Peyer's patch (tissue), 4 donors: Measurements from ENCODE around the gene OBP2B. TPM values are rescaled to one million over a fixed set of nuclear protein-coding genes. Genes with fewer than 3 reads are reported as not detected.

Source experiments
- DNase-seq, 3 donors: peaks; one replicate each; pipeline ENCODE4 v3.0.0-alpha.2; 2017 to 2019
- H3K27ac ChIP-seq, 4 donors: fragments of 200-600 bp; sonication (generic); one replicate each; pipeline ENCODE4 v1.5.1; 2016 to 2019
- H3K27me3 ChIP-seq, 2 donors: fragments of 200-600 bp; sonication (generic); one replicate each; pipeline ENCODE4 v1.5.1; 2019
- H3K36me3 ChIP-seq, 3 donors: fragments of 200-600 bp; sonication (generic); one replicate each; pipeline ENCODE4 v1.5.1; 2016 to 2019
- H3K4me1 ChIP-seq, 4 donors: fragments of 200-600 bp; sonication (generic); one replicate each; pipeline ENCODE4 v1.5.1; 2016 to 2019
- H3K4me3 ChIP-seq, 4 donors: fragments of 200-600 bp; sonication (generic); 1 replicate in 3 of 4; 2 replicates in 1 of 4; pipeline ENCODE4 v1.5.1; 2016 to 2019; ENCODE audit warnings: mild to moderate bottlenecking in 1 of 4
- H3K9me3 ChIP-seq, 4 donors: fragments of 200-600 bp; sonication (generic); one replicate each; pipeline ENCODE4 v1.5.1; 2016 to 2019; ENCODE audit warnings: mild to moderate bottlenecking in 1 of 4
- POLR2A ChIP-seq, 2 donors: fragments of 450-650 bp; IDR thresholded peaks; one replicate each; pipeline ENCODE4 v1.5.1; 2017; ENCODE audit warnings: antibody characterized with exemption in 2 of 2, mild to moderate bottlenecking in 2 of 2, moderate library complexity in 2 of 2
- total RNA-seq, 4 donors: library from RNA; depleted of rRNA; stranded (reverse); fragments of >200 nt; gene quantifications; one replicate each; pipeline ENCODE4 v1.1.0, GENCODE V29; 2016
- TF ChIP-seq, protein P1 (sequence below), 6 experiments: fragments of 450-650 bp in 4 of 6; fragments of 200-600 bp in 2 of 6; sonication (generic) in 1 of 6; IDR thresholded peaks; one replicate each; pipeline ENCODE4 v1.5.1; 2017 to 2019; ENCODE audit warnings: antibody characterized with exemption in 6 of 6, mild to moderate bottlenecking in 3 of 6, moderate library complexity in 1 of 6

OBP2B gene
- total RNA-seq, 4 donors from 2014 or later: not detected

DNA sequence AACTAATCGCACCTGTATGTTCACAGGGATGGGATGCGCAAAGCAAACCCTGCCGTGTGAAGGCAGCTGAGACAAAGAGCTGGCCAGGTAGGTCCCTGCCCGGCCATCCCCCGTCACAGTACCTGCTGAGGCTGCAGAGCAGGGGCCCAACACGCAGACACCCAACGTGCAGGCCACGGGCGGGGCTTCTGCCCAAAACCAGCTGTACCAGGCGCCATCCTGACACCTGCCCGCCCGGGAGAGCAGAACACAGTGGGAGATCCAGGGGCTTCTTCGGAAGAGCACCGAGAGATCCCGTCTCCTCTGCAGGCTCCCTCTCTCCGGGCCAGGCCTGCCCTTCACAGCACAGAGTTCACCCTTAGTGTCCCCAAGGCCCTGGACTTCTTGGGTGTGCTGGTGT, 37.5 kb upstream of the OBP2B start:
- DNase-seq: no peak
- TF ChIP-seq POLR2A (IDR thresholded peaks at IDR 0.05): no peak
- TF ChIP-seq, protein P1, sequence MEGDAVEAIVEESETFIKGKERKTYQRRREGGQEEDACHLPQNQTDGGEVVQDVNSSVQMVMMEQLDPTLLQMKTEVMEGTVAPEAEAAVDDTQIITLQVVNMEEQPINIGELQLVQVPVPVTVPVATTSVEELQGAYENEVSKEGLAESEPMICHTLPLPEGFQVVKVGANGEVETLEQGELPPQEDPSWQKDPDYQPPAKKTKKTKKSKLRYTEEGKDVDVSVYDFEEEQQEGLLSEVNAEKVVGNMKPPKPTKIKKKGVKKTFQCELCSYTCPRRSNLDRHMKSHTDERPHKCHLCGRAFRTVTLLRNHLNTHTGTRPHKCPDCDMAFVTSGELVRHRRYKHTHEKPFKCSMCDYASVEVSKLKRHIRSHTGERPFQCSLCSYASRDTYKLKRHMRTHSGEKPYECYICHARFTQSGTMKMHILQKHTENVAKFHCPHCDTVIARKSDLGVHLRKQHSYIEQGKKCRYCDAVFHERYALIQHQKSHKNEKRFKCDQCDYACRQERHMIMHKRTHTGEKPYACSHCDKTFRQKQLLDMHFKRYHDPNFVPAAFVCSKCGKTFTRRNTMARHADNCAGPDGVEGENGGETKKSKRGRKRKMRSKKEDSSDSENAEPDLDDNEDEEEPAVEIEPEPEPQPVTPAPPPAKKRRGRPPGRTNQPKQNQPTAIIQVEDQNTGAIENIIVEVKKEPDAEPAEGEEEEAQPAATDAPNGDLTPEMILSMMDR (IDR thresholded peaks at IDR 0.05): no peak

DNA sequence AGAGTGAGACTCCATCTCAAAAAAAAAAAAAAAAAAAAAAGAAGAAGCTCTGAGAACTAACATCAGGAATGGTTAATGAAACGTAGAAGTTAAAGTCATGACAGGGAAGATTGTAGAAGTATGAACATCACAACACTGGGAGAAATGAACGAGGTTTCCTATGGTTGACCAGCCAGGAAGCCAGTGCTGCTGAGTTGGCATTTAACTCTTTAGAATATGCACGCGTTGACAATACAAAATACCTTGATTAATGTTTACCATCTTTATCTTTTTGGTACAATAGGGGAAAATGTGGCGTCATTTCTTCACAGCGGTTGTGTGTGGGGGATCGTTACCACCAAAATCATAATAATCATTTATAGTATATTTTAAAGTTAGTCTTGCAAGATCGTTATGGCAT, 33.9 kb upstream of the OBP2B start:
- Histone ChIP-seq H3K27ac (no peak overlapping the region), H3K4me1 (peaks cover 0 to 17% (median 3%) of the 10 kb centered on the region in 4 donors), H3K4me3 (no peak overlapping the region), H3K9me3 (no peaks in the 10 kb centered on the region), H3K27me3 (no peaks in the 10 kb centered on the region), H3K36me3 (no peaks in the 10 kb centered on the region)
- DNase-seq: no peak
- TF ChIP-seq, protein P1 (IDR thresholded peaks at IDR 0.05): no peak
- TF ChIP-seq POLR2A (IDR thresholded peaks at IDR 0.05): no peak

More for the DNA sequence above, 37.5 kb upstream of the OBP2B start:
- H3K27ac ChIP-seq: no peak overlapping the region
- no peak overlapping the region for H3K4me3 ChIP-seq
- no peaks in the 10 kb centered on the region for H3K27me3 ChIP-seq
- H3K36me3 ChIP-seq: no peaks in the 10 kb centered on the region
- H3K4me1 ChIP-seq: peaks cover 0 to 12% (median 2%) of the 10 kb centered on the region in 4 donors
- no peaks in the 10 kb centered on the region for H3K9me3 ChIP-seq

GRCh38 chr9:133242241-133242640, 33.2 kb upstream of the OBP2B start:
- Histone ChIP-seq H3K27ac (no peak overlapping the region), H3K27me3 (no peaks in the 10 kb centered on the region), H3K36me3 (no peaks in the 10 kb centered on the region), H3K4me3 (no peak overlapping the region), H3K9me3 (no peaks in the 10 kb centered on the region), H3K4me1 (peaks cover 0 to 17% (median 3%) of the 10 kb centered on the region in 4 donors)
- TF ChIP-seq POLR2A (IDR thresholded peaks at IDR 0.05): no peak
- TF ChIP-seq, protein P1 (IDR thresholded peaks at IDR 0.05): no peak
- no peak for DNase-seq

DNA sequence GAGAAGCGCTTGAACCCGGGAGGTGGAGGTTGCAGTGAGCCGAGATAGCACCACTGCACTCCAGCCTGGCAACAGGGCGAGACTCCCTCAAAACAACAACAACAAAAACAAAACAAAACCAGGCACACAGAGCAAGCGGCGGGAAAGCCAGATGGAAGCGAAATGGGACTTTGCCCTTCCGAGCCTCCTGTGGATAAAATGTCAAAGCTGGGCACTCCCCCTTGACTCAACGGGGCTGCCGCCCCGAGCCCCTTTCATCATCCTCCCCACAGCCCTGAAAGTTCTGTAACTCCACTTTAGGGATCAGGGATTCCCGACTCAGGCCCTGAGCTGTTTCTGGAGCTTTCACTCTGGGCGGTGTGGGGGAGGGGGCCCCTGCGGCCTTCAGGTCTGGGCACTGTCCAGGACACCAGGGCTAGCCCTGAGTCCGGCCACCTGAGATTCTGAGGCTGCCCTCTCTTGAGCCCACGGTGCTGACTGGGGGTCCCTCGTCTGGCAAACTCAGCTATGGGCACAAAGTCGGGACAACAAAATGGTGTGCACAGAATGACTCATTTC, 30.6 kb upstream of the OBP2B start:
- DNase-seq: peak in 1 of 3 donors; percentile 70
- H3K27me3 ChIP-seq: no peaks in the 10 kb centered on the region

DNA sequence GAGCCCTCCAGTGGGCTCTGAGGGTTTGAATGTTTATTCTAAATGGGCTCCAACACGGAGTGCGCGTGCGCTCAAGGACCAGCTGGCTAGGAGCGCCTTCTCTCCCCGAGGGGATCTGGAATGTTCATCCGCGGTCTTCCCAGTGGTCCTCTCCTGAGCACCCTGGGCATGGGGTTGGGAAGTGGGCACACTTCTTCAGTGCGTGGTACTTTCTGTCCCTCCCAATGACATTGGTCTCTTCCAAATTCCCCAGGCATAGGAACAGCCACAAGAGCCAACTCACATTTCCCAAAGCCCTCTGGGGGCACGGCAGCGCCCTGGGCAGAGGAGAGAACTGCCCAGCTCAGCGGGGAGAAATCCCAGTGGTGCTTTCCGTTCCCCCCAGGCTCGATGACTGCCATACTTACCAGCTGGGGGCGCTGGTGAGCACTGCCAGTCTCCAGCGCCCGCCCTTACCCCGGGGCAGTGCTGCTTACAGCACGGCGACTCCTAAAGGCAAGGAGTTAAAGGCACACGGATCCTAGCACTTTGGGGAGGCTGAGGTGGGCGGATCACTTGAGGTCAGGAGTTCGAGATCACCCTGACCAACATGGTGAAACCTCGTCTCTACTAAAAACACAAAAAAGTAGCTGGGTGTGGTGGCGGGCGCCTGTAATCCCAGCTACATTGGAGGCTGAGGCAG, 29.9 kb upstream of the OBP2B start:
- Histone ChIP-seq H3K4me3 (peak overlapping the region in 3 of 4 donors; percentile 26 to 43 (median 38)), H3K27me3 (no peaks in the 10 kb centered on the region), H3K4me1 (peaks cover 0 to 17% (median 3%) of the 10 kb centered on the region in 4 donors), H3K36me3 (no peaks in the 10 kb centered on the region), H3K27ac (peak overlapping the region; percentile 49 to 88 (median 64)), H3K9me3 (no peaks in the 10 kb centered on the region)
- no peak for TF ChIP-seq POLR2A (IDR thresholded peaks at IDR 0.05)
- TF ChIP-seq, protein P1 (IDR thresholded peaks at IDR 0.05): peak; percentile 14 to 96 (median 80)
- DNase-seq: peak; percentile 44 to 87 (median 86)

More for the DNA sequence above, 30.6 kb upstream of the OBP2B start:
- H3K9me3 ChIP-seq: no peaks in the 10 kb centered on the region
- no peak for TF ChIP-seq POLR2A (IDR thresholded peaks at IDR 0.05)
- TF ChIP-seq, protein P1 (IDR thresholded peaks at IDR 0.05): no peak
- H3K36me3 ChIP-seq: no peaks in the 10 kb centered on the region
- peak overlapping the region in 3 of 4 donors; percentile 49 to 88 (median 77) for H3K27ac ChIP-seq
- H3K4me1 ChIP-seq: peaks cover 0 to 17% (median 3%) of the 10 kb centered on the region in 4 donors
- peak overlapping the region in 2 of 4 donors; percentile 38 to 43 for H3K4me3 ChIP-seq
